H1 (cell line): ENCODE results near the gene CYP2C18. TPM values are rescaled to one million over a fixed set of nuclear protein-coding genes. Genes with fewer than 3 reads are reported as not detected.

Source experiments
- CTCF ChIA-PET: fragments of 300-600 bp; sonication (Branson Sonifier 250); formaldehyde crosslinking; loops from one replicate; lab custom pipeline; 2021; ENCODE audit not compliant: partially characterized antibody; lab: Charles Lee
- POLR2A ChIA-PET: fragments of 300-600 bp; sonication (Branson Sonifier 250); formaldehyde crosslinking; loops from one replicate; lab custom pipeline; 2021; ENCODE audit warnings: inconsistent platforms; ENCODE audit not compliant: partially characterized antibody; lab: Charles Lee
- DNase-seq, 2 experiments: peaks; one replicate each; pipeline versions ENCODE4 v3.0.0 to v3.0.0-alpha.2; 2010 to 2022; ENCODE audit warnings: low spot score in 2 of 2, low read depth in 1 of 2, mixed read lengths in 1 of 2
- FAIRE-seq: peaks from 2 replicates; lab custom pipeline; 2011; peaks lifted over from hg19 to GRCh38; lab: Jason Lieb, UNC
- H2AFZ ChIP-seq: 2 replicates; pipeline ENCODE4 v1.8.1; 2012; ENCODE audit warnings: low read length, inconsistent platforms
- H2AK5ac ChIP-seq: 2 replicates; pipeline ENCODE4 v1.6.1; 2013; ENCODE audit warnings: low read depth, low read length
- H2BK120ac ChIP-seq: replicated peaks from 2 replicates; pipeline ENCODE3; 2013; ENCODE audit warnings: low read depth, low read length, inconsistent platforms
- H2BK12ac ChIP-seq: 2 replicates; pipeline ENCODE4 v1.6.1; 2013; ENCODE audit warnings: low read depth, low read length
- H2BK15ac ChIP-seq: 2 replicates; pipeline ENCODE4 v1.6.1; 2013; ENCODE audit warnings: low read length
- H2BK20ac ChIP-seq: 2 replicates; pipeline ENCODE4 v1.6.1; 2013; ENCODE audit warnings: low read length
- H2BK5ac ChIP-seq: 2 replicates; pipeline ENCODE4 v1.6.1; 2013; ENCODE audit warnings: low read depth, low read length
- H3K14ac ChIP-seq: 2 replicates; pipeline ENCODE4 v1.6.1; 2013; ENCODE audit warnings: inconsistent platforms; ENCODE audit not compliant: insufficient read length
- H3K18ac ChIP-seq: 2 replicates; pipeline ENCODE4 v1.6.1; 2013; ENCODE audit warnings: low read length; ENCODE audit errors: extremely low read depth
- H3K23ac ChIP-seq: 2 replicates; pipeline ENCODE4 v1.6.1; 2013; ENCODE audit warnings: inconsistent platforms; ENCODE audit not compliant: insufficient read length
- H3K23me2 ChIP-seq: 2 replicates; pipeline ENCODE4 v1.6.1; 2013; ENCODE audit warnings: low read depth, low read length
- H3K27ac ChIP-seq: 2 replicates; pipeline ENCODE4 v1.6.1; 2011; ENCODE audit warnings: low read depth, low read length, inconsistent platforms
- H3K27me3 ChIP-seq, 4 experiments: replicated peaks in 1 of 4; 1 replicate in 1 of 4; 2 replicates in 3 of 4; pipeline versions ENCODE4 v1.6.1 to v1.8.1; 2011 to 2013; ENCODE audit warnings: low read length in 3 of 4, mild to moderate bottlenecking in 3 of 4, inconsistent platforms in 2 of 4, mixed read lengths in 2 of 4, moderate library complexity in 1 of 4; ENCODE audit not compliant: control insufficient read depth in 3 of 4, insufficient read depth in 3 of 4; ENCODE audit errors: extremely low read depth in 1 of 4
- H3K36me3 ChIP-seq, 4 experiments: 2 replicates each; pipeline versions ENCODE4 v1.6.1 to v1.8.1; 2011 to 2013; ENCODE audit warnings: mild to moderate bottlenecking in 4 of 4, low read length in 3 of 4, moderate library complexity in 2 of 4, control low read depth in 1 of 4, inconsistent platforms in 1 of 4; ENCODE audit not compliant: insufficient read depth in 4 of 4, control insufficient read depth in 2 of 4
- H3K4ac ChIP-seq: replicated peaks from 2 replicates; pipeline ENCODE3; 2013; ENCODE audit warnings: low read length, low read depth, mixed read lengths, inconsistent platforms; ENCODE audit not compliant: insufficient read length
- H3K4me1 ChIP-seq, 4 experiments: replicated peaks in 1 of 4; 1 replicate in 1 of 4; 2 replicates in 3 of 4; pipeline versions ENCODE4 v1.6.1 to v1.8.1; 2011 to 2013; ENCODE audit warnings: low read length in 3 of 4, inconsistent platforms in 2 of 4, mixed read lengths in 1 of 4; ENCODE audit not compliant: insufficient read depth in 4 of 4, control insufficient read depth in 3 of 4
- H3K4me2 ChIP-seq, 2 experiments: 2 replicates each; pipeline versions ENCODE4 v1.6.1 to v1.8.1; 2011 to 2013; ENCODE audit warnings: low read depth in 2 of 2, low read length in 2 of 2, control low read depth in 1 of 2, inconsistent platforms in 1 of 2, mild to moderate bottlenecking in 1 of 2; ENCODE audit not compliant: insufficient read depth in 1 of 2
- H3K4me3 ChIP-seq, 4 experiments: fragments of 200-600, 300-600 bp in 1 of 4; sonication (generic), shearing (Covaris generic), sonication (Bioruptor Twin) in 1 of 4; 2 replicates each; pipeline versions ENCODE4 v1.5.1 to v1.8.1; 2011 to 2016; ENCODE audit warnings: low read length in 4 of 4, low read depth in 3 of 4, control low read depth in 2 of 4, inconsistent platforms in 2 of 4, mild to moderate bottlenecking in 2 of 4, mixed read lengths in 1 of 4, moderate library complexity in 1 of 4; ENCODE audit not compliant: insufficient read depth in 2 of 4; ENCODE audit errors: extremely low read depth in 1 of 4
- H3K56ac ChIP-seq: replicated peaks from 2 replicates; pipeline ENCODE3; 2013; ENCODE audit warnings: low read depth, mild to moderate bottlenecking, mixed read lengths, low read length, inconsistent platforms; ENCODE audit not compliant: insufficient read length
- H3K79me1 ChIP-seq: 2 replicates; pipeline ENCODE4 v1.6.1; 2013; ENCODE audit warnings: low read depth, low read length, control low read depth
- H3K79me2 ChIP-seq, 2 experiments: 2 replicates each; pipeline versions ENCODE4 v1.6.1 to v1.8.1; 2012 to 2013; ENCODE audit warnings: low read length in 2 of 2, mild to moderate bottlenecking in 2 of 2, inconsistent platforms in 1 of 2; ENCODE audit not compliant: insufficient read depth in 2 of 2, control insufficient read depth in 1 of 2
- H3K9ac ChIP-seq, 4 experiments: replicated peaks in 1 of 4; 1 replicate in 1 of 4; 2 replicates in 3 of 4; pipeline versions ENCODE4 v1.6.1 to v1.8.1; 2011 to 2013; ENCODE audit warnings: low read depth in 3 of 4, low read length in 3 of 4, control low read depth in 2 of 4, mild to moderate bottlenecking in 2 of 4, moderate library complexity in 2 of 4, inconsistent platforms in 1 of 4; ENCODE audit errors: extremely low read depth in 1 of 4
- H3K9me3 ChIP-seq, 2 experiments: 2 replicates each; pipeline versions ENCODE4 v1.6.1 to v1.8.1; 2012 to 2013; ENCODE audit warnings: mild to moderate bottlenecking in 2 of 2, moderate library complexity in 2 of 2, control low read depth in 1 of 2, inconsistent platforms in 1 of 2, low read depth in 1 of 2, low read length in 1 of 2, mixed read lengths in 1 of 2; ENCODE audit not compliant: insufficient read depth in 2 of 2
- H4K20me1 ChIP-seq, 2 experiments: replicated peaks in 1 of 2; 2 replicates each; pipeline versions ENCODE3 to v1.8.1; 2011 to 2013; ENCODE audit warnings: inconsistent platforms in 2 of 2, low read length in 2 of 2, mild to moderate bottlenecking in 1 of 2; ENCODE audit not compliant: insufficient read depth in 2 of 2, control insufficient read depth in 1 of 2
- H4K5ac ChIP-seq: 2 replicates; pipeline ENCODE4 v1.6.1; 2013; ENCODE audit warnings: low read length, low read depth, mixed read lengths, inconsistent platforms; ENCODE audit not compliant: insufficient read length
- H4K8ac ChIP-seq: 2 replicates; pipeline ENCODE4 v1.8.0; 2013; ENCODE audit warnings: mild to moderate bottlenecking, moderate library complexity, low read length, inconsistent platforms; ENCODE audit not compliant: insufficient read depth; ENCODE audit errors: extremely low read depth
- H4K91ac ChIP-seq: replicated peaks from 2 replicates; pipeline ENCODE3; 2013; ENCODE audit warnings: low read length, mixed read lengths, inconsistent platforms; ENCODE audit not compliant: insufficient read length
- CEBPB ChIP-seq: IDR thresholded peaks from 2 replicates; pipeline ENCODE4 v1.6.1; 2012; ENCODE audit warnings: low read depth, low read length
- CHD1 ChIP-seq: IDR thresholded peaks from 2 replicates; pipeline ENCODE4 v1.6.1; 2012; ENCODE audit warnings: low read depth, low read length, improper control_type of control experiment
- CHD2 ChIP-seq: IDR thresholded peaks from 2 replicates; pipeline ENCODE4 v1.6.1; 2012; ENCODE audit warnings: low read length, improper control_type of control experiment
- KDM5A ChIP-seq: fragments of 200-600 bp; IDR thresholded peaks from 2 replicates; pipeline ENCODE4 v1.7.1; 2012; ENCODE audit warnings: mild to moderate bottlenecking, low read length, inconsistent platforms, mixed read lengths
- SIRT6 ChIP-seq: IDR thresholded peaks from one replicate; pipeline ENCODE4 v1.7.1; 2012; ENCODE audit warnings: low read length, inconsistent platforms
- TBP ChIP-seq: IDR thresholded peaks from 2 replicates; pipeline ENCODE4 v1.6.1; 2011; ENCODE audit warnings: low read depth, low read length, improper control_type of control experiment
- WGBS, 2 experiments: shearing (Covaris generic) in 1 of 2; methylation state at CpG; one replicate each; pipeline versions ENCODE4 v1.1.6 to v1.1.7; 2013 to 2015; ENCODE audit warnings: low lambda C conversion rate in 2 of 2, mixed read lengths in 2 of 2, inconsistent platforms in 1 of 2, low coverage in 1 of 2, missing lambda C conversion rate in 1 of 2; ENCODE audit not compliant: insufficient replicate concordance in 2 of 2, insufficient coverage in 1 of 2, insufficient read length in 1 of 2; ENCODE audit errors: extremely low coverage in 1 of 2, missing lambda C conversion rate in 1 of 2; 5-methylcytosine and 5-hydroxymethylcytosine counted together
- polyA plus RNA-seq, 7 experiments: library from polyadenylated mRNA; depleted of rRNA in 3 of 7; stranded (reverse) in 5 of 7; unstranded in 2 of 7; fragments of >200 nt in 5 of 7; fragments of 200-250 nt in 2 of 7; gene quantifications; 1 replicate in 5 of 7; 2 replicates in 1 of 7; 4 replicates in 1 of 7; pipeline versions ENCODE4 v1.2.1 to v1.2.3, GENCODE V29; 2011 to 2013; ENCODE audit warnings: missing spikeins in 2 of 7, mixed read lengths in 2 of 7
- total RNA-seq: library from RNA; stranded (reverse); fragmentation: NEBNext Ultra II Directional; extraction: Animal tissue kit (Norgen Biotek cat#: 25700); gene quantifications from 2 replicates; pipeline ENCODE4 v1.2.1, GENCODE V29; 2021

Gene CYP2C18
- total and polyA plus RNA-seq, 2 of the 8 experiments (the other 6 are each of a cell fraction or from before 2014, with no cell fraction given), result 0.17 TPM; not detected in 1

- H3K79me2 ChIP-seq, result no peaks in the 10 kb centered on the region
- H3K36me3 ChIP-seq, result no peaks in the 10 kb centered on the region
- CTCF ChIA-PET, result no interaction called here
- FAIRE-seq (no peak), DNase-seq (no peak)
- H2BK20ac ChIP-seq, result no peak overlapping the region
- no peak overlapping the region for H4K8ac ChIP-seq
- TF ChIP-seq CEBPB (no peak), CHD1 (no peak), TBP (no peak), CHD2 (no peak), SIRT6 (no peak), KDM5A (no peak)
- H3K23ac ChIP-seq, result no peak overlapping the region
- no peak overlapping the region for H3K14ac ChIP-seq
- POLR2A ChIA-PET, result no interaction called here
- H2AK5ac ChIP-seq, result no peak overlapping the region
- H3K9ac ChIP-seq, result no peak overlapping the region
- peaks cover 0 to 1% (median 0%) of the 10 kb centered on the region in 4 experiments; a peak in 1 of 7 replicates for H3K27me3 ChIP-seq
- peaks cover 5 to 13% of the 10 kb centered on the region in 2 experiments for H3K9me3 ChIP-seq
- 94% methylated on average over 2 of the region's 2 CpGs; no CpG with 5 or more reads in 1 of the 2 experiments for whole genome bisulfite sequencing, 2 experiments
- H2BK12ac ChIP-seq, result no peak overlapping the region
- H3K79me1 ChIP-seq, result no peaks in the 10 kb centered on the region
- H3K23me2 ChIP-seq, result no peaks in the 10 kb centered on the region
- no peak overlapping the region for H2BK120ac ChIP-seq
- H3K4me3 ChIP-seq, result no peak overlapping the region
- no peak overlapping the region for H3K18ac ChIP-seq
- no peak overlapping the region for H4K91ac ChIP-seq
- H3K56ac ChIP-seq, result no peak overlapping the region
- H2AFZ ChIP-seq, result no peak overlapping the region
- H2BK5ac ChIP-seq, result no peak overlapping the region
- H3K4me2 ChIP-seq, result no peak overlapping the region
- no peak overlapping the region for H4K5ac ChIP-seq
- no peak overlapping the region for H3K4ac ChIP-seq
- H3K4me1 ChIP-seq, result no peaks in the 10 kb centered on the region
- no peak overlapping the region for H3K27ac ChIP-seq
- no peaks in the 10 kb centered on the region for H4K20me1 ChIP-seq
- H2BK15ac ChIP-seq, result no peak overlapping the region
Measured at GRCh38 chr10:94738588-94738987, 55.1 kb downstream of the CYP2C18 start.
